Dedifferentiated amniotic fluid mesenchymal stem cell (primary cell): Measurements from ENCODE around the gene HIPK1.
"Not testable (repeated sequence)": the region's sequence is repeated elsewhere in the genome, so short reads cannot be mapped to it uniquely, and the experiment has no call there.

Source experiments
- DNase-seq: peaks from one replicate; pipeline ENCODE4 v3.0.0-alpha.2; 2016; ENCODE audit errors: extremely low spot score

Gene HIPK1

DNA sequence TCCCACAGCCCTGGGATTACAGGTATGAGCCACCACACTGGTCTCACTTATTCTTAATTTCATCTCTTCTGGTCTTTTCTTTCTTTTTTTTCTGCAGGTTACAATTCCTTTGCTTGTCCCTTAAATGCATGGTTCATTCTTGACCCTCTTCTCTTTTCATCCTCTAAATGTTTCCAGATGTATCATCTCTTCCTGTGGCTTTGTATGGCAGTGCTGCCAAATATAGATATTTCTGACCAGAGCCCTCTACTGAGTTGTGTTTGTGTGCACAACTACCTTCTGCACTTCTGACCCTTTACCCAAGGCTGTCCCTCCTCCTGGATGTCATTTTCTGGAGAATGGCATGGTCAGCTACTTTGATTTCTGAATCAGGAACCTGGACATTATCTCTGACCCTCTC, 82.7 kb downstream of the HIPK1 start:
- DNase-seq: no peak

DNA sequence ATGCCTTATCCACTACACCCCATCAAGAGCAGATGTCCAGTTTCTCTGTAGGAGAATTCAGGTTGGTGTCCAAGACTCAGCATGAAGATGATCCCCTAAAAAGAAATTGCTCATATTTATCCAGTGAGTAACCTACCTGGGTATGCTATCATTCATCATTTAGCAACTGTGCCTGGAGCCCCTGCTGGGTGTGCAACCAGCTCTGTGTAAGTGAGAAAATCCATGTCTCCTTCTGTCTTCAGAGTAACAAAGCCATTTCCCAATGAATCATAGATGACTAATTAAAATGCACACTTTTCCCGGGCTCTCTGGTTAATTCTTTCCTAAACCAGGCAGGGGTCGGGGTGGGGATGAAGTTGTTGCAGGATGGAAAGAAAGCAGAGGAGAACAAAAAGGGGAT, 86.0 kb downstream of the HIPK1 start:
- DNase-seq: no peak

DNA sequence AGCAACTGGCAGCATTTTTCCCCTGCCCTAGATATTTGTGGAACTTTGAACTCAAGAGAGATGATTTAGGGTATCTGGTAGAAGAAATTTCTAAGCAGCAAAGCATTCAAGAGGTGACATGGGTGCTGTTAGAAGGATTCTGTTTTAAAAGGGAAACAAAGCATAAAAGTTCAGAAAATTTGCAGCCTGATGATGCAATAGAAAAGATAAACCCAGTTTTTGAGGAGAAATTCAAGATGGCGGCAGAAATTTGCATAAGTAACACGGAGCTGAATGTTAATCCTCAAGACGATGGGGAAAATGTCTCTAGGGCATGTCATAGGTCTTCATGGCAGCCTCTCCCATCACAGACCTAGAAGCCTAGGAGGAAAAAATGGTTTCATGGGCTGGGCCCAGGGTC, 90.6 kb downstream of the HIPK1 start:
- DNase-seq: not testable (repeated sequence)

DNA sequence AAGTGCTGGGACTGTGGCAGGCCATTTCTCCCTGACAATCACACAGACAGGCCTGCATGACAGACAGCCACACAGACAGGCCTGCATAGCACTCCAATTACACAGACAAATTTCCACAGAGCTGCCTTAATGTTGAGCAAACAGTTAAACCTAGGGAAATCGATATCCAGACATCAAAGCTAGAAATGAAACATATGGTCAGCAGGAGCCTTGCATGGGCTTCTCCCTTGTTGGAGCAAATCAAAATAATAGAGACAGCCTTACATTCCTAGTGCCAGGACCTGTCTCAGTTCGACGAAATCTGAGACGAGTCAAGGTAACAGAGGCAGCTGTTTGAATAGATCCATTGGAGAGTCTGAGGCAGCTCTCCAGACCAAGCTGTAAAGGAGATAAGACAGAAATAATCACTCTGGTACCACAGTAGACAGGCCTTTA, 92.6 kb downstream of the HIPK1 start:
- DNase-seq: no peak

DNA sequence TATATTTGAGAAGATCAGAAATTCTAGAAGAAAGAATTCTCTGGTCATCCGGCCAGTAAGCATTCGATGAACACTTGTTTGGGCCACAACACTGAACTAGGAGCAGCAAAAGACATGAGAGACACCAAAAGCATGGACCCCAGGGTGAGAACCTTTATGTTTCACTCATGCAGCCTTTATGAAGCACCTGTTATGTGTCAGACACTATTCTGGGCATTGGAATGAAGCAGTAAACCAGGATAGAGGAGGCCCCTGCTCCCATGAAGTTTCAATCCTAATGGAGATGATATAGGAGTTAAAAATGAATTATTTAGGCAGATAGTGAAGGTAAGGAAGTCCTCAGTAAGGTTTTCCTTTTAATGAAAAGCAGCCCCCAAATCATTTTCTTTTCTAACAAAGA, 93.8 kb downstream of the HIPK1 start:
- no peak for DNase-seq

DNA sequence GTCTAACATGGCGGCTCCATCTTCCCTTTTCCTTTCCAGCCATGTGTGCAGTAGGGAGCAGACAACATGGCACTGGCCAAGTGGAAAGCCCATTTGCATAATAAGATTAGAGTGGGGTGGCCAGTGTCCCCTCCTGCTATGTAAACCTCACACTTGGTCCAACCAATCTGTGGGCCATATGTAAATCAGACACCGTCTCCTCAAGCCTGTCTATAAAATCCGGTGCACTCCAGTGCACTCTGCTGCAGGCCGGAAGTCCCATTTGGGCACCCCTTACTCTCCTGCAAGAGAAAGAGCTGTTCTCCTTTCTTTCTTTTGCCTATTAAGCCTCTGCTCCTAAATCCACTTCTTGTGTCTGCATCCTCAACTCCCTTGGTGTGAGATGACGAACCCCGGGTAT, 94.3 kb downstream of the HIPK1 start:
- DNase-seq: no peak

DNA sequence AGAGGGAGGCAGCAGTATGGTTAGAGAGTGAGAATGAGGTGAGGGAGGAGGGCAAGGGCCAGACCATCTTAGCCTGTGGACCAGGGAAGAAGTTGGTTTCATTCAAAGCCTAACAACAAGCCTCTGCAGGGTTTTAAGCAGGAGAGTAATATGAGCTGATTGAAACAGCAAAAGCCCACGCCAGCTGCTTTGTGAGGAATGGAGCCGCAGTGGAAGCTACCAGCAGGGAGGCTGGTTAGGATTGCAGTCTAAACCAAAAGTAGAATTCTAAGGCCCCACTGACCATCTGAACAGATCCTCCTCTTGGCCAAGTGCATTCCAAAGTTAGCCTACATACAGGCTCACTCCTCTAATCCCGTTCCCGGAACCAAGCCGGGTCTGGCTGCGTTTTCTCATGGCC, 94.9 kb downstream of the HIPK1 start:
- peak; percentile 42 for DNase-seq

DNA sequence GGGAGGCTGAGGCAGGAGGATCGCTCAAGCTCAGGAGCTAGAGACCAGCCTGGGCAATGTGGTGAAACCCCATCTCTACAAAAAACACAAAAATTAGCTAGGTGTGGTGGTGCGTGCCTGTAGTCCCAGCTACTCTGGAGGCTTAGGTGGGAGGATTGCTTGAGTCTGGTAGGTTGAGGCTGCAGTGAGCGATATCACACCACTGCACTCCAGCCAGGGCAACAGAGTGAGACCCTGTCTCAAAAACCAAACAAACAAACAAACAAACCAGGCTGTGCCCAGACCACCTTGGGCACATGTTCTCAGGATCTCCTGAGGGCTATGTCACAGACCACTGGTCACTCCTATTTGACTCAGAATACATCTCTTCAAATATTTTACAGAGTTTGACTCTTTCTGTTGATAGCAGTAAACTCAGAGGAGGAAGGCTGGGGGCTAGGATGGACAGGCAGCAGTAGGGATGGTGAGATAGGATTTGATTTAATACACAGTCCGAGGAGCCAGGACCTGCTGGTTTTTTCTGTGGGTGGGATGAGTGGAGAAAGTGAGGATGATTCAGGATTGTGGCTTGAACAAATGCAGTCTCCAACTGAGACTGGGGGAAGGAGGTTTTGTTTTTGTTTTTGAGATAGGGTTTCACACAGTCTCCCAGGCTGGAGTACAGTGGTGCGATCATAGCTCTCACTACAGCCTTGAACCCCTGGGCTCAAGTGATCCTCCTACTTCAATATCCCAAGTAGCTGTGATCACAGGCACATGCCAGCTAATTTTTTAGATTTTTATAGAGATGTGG, 96.7 kb downstream of the HIPK1 start:
- DNase-seq: no peak

DNA sequence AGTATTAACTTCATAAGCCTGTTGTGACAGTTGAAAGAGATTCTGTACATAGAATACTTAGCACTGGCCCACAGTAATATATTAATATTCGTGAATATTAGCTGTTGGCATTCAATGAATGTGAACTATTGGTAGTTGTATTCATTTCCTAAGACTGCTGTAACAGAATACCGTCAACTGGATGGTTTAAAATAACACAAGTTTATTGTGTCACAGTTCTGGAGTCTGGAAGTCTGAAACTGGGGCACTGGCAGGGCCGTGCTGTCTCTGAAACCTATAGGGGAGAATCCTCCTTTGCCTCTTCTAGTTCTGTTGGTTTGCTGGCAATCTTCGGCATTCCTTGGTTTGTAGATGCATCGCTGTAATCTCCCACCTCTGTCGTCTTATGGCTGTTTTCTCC, 97.7 kb downstream of the HIPK1 start:
- no peak for DNase-seq
